ENCODE measurements around the gene ATP5PF.
"Not testable (repeated sequence)": the region's sequence is repeated elsewhere in the genome, so short reads cannot be mapped to it uniquely, and the experiment has no call there.

Gene ATP5PF

GRCh38 chr21:25734904-25735645, at the start of gene ATP5PF, which contains the start of gene GABPA:
TSS of gene ATP5PF (minus strand) at chr21:25734904. CDS start at chr21:25729794, 5,110 bp downstream.
TSS of gene GABPA (plus strand) at chr21:25734972. CDS start at chr21:25741599, 6,627 bp downstream.
- DNase-seq, result peak; percentile 96

- not testable (repeated sequence) for DNase-seq
Observed at GRCh38 chr21:25778126-25778875, 43.6 kb upstream of the ATP5PF start.

GRCh38 chr21:25776440-25776839, 41.7 kb upstream of the ATP5PF start:
- no peak for DNase-seq

GRCh38 chr21:25772686-25773085, 38.0 kb upstream of the ATP5PF start:
- no peak for DNase-seq

- DNase-seq, result no peak
Observed at GRCh38 chr21:25767921-25768320, 33.2 kb upstream of the ATP5PF start.

- DNase-seq, result no peak
Observed at GRCh38 chr21:25764065-25764464, 29.4 kb upstream of the ATP5PF start.

DNA sequence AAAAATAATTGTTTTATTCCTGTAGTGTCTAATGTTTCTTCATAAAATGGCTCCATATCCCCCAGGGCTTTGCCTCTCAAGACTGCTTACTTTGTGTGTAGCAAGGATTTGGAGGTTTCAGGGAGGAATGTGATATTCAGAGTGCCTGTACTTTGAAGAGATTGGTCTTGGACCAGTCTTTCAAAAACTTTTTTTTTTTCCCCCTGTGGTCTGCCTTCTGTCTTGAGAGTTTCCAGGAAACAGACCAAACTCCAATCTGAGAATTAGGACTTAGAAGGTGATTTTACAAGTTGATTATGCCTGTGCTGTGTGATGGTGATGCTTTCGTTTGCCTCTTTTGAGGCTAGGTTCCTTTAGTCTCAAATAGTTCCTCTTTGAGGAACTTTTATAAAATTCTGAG, 26.0 kb upstream of the ATP5PF start:
- DNase-seq, result no peak

GRCh38 chr21:25760061-25760460, 25.4 kb upstream of the ATP5PF start:
- no peak for DNase-seq

GRCh38 chr21:25759573-25759972, 24.9 kb upstream of the ATP5PF start:
- DNase-seq, result no peak

GRCh38 chr21:25757531-25757930, 22.8 kb upstream of the ATP5PF start:
- DNase-seq, result no peak

- no peak for DNase-seq
Observed at GRCh38 chr21:25756190-25756932, 21.7 kb upstream of the ATP5PF start.

DNA sequence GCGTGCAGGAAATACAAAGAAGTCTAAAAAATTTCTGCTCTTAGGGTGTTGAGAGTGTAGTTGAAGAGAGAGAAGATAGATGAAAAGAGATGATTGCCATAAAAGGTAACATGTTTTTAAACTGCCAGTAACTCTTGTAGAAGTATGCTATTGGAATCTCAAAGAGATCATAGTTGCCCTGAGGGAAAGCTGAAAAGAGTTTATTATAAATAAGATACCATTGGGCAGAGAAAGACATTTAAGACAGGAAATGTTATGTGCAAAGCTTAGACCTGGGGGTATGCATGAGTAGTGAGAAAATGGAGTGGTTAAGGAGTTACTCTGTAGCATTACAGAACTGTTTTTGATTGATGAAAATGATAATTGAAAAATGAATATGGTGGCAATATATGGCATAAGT, 17.7 kb upstream of the ATP5PF start:
- no peak for DNase-seq

GRCh38 chr21:25750085-25750484, 15.4 kb upstream of the ATP5PF start:
- DNase-seq, result no peak

DNA sequence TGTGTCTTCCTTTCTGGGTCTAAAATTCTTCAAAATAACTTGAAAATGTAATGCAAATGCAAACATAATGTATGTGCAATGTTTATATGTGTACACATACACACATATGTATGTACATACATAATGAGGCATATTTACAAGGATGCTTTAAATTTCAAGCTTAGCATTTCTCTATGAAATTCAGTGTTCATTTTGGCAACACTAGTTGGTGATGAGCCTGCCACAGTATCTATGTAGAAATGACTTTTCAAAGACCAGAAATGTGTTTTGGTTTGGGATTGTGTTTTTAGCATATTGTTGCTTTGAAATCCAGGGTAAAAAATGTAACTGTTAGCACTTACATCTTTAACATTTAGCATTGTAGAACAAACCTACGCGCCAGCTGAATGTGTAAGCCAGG, 10.2 kb upstream of the ATP5PF start:
- DNase-seq, result no peak

GRCh38 chr21:25742900-25743299, 8.2 kb upstream of the ATP5PF start:
- no peak for DNase-seq

DNA sequence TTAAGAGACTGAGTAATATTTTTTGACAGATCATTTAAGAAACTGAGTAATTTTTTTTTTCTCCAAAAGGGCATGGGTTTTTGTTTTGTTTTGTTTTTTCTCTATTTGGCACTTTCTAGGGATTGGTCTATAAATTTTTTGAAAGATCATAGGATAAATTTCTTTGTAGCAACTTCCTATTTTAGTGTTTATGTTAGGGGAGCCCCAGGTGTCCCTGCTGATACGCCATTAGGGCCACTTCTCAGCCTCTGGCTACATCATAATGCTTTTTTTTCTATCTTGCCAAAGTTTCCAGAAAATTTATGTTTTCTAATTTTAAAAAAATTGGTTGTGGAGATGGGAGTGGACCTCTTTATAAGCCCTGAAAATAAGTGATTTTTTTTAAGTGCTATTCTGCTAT, 2.7 kb upstream of the ATP5PF start:
- DNase-seq, result no peak

DNA sequence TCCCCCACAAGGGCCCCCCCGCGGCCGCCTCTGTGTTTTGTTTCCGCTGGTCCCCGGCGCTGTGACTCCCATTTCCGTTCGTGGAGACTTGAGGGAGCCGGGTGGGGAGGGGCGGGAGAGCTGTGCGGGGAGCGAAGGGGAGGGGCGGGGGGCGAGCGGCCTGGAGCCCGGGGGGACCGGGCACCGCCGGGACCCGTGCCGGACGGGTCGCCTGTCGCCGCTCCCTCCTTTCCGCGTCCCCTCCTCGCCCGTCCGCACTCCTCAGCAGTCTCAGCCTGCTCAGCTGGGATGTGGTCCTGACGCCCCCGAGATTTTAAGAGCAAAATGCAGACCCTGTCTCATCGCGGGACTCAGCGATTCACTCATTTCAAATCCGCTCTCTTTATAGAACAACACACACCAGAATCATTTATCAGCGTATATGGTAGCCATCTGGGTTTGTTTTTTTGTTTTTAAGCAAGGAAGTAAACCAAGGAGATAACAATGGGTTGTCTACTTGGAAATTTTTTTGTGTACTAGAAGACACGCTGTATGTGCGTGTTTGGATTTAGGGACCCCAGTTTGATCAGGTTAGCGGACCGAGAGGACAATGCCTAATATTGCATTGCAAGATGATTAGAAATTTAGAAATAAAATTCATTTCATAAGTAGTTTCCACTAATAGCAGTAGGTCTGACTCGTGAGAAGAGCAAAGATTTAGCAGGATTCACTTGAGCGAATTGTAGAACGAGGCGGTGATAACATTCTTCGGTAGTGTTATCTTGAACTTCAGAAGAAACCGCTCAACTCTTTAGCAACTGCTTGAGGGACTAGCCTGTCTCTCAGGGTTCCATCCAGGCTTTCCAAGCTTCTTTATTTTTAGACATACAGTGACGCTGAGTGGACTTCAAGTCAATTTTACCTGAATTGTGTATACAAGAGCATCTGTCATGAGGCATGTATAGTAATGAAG, 1.2 kb upstream of the ATP5PF start:
- DNase-seq, result peak; percentile 61

DNA sequence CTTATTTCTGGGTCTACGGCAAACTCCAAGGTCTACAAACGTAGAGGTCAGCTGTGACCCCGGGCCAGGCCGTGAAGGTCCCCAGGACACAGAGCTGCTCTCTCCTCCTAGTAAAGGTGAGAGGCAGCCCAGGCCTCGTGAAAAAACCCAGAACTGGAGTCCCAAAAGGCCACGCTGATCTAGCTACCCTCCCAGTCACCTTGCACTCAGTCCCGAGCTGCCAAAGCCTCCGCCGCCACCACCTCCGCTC, 125 bp downstream of the ATP5PF start:
- DNase-seq, result no peak

DNA sequence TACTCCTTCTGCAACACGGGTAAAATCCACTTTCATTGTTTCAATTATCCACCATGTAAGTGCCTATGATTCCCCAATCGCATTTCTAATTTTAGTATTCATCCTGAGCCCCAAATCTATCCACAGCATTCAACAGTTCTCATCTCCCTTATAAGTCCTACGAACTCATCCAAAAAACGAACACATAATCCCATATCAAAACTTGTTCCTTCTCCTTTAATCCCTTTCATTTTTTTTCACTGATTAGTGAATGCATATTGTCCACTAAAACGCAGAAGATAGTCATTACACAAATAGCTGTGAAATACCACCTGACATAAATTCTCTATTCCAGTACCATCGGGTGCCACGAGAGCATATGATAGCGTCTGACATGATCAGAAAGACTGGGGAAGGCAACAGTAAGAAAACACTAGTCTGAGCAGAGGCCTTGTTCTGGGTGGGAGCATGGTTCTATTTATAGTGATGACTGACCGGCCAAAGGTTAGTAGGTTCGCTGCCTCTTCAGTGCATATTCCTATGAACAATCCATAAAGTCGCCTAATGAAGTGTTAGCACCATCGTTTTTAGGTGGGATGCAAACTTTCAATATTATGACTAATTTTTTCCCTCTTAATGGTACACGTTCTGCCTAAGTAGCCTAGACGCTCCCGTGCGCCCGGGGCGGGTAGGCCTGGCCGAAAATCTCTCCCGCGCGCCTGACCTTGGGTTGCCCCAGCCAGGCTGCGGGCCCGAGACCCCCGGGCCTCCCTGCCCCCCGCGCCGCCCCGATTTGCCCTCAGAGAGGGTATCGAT, 648 bp downstream of the ATP5PF start:
- no peak for DNase-seq

DNA sequence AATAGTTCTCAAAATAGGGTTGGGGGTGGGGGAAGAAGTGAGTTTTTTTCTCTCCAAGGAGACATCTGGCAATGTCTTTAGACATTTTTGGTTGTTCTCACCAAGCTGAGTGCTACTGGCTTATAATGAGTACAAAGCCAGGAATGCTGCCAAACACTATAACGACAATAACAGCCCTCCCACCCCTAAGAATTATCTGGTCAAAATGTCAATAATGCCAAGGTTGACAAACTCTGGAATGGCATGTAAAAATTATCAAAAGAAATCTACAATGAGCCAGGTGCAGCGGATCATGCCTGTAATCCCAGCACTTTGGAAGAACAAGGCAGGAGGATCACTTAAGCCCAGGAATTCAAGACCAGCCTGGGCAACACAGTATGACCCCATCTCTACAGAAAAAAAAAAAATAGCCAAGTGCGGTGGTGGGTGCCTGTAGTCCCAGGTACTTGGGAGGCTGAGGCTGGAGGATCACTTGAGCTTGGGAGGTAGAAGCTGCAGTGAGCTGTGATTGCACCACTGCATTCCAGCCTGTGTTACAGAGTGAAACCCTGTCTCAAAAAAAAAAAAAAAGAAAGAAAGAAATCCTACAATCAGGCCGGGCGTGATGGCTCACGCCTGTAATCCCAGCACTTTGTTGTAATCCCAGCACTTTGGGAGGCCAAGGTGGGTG, 2.5 kb downstream of the ATP5PF start:
- DNase-seq, result no peak

DNA sequence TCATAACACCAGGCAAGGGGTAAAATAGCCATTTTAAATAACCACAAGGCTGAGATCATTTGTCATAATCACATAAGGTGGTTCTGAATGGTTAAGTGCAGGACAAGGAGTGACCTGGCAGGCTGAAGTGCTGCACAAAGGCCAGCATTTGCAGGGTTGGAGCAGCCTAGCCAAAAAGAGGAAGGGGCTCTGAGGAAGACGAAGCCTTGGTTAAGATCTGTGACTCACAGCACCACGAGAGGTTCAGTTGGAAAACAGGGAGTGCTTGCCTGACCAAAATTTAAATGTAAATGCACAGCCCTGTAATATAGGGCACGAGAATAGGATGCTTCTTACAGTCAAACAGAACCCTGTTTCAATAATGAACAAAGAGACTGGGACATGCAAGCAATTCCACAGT, 12.1 kb downstream of the ATP5PF start:
- no peak for DNase-seq

All from T1000 (cell line).